Endothelial cell of umbilical vein (primary cell): Measurements from ENCODE around the gene ZDHHC14. TPM values are rescaled to one million over a fixed set of nuclear protein-coding genes. Genes with fewer than 3 reads are reported as not detected.

ENCODE experiments used
- BruUV-seq: library from RNA; stranded (reverse); fragments of 400-500 nt; replicated peaks from 2 replicates; lab custom pipeline; 2021; lab: Mats Ljungman, UMichigan
- CTCF ChIA-PET: fragments of 300-600, 350-600 bp; sonication (Branson Sonifier 250); formaldehyde crosslinking; loops from one replicate; lab custom pipeline; 2021; ENCODE audit warnings: antibody characterized with exemption, inconsistent platforms; lab: Charles Lee
- POLR2A ChIA-PET: fragments of 300-600, 350-600 bp; sonication (Branson Sonifier 250); formaldehyde crosslinking; loops from one replicate; lab custom pipeline; 2021; ENCODE audit warnings: antibody characterized with exemption, inconsistent platforms; lab: Charles Lee
- DNase-seq: peaks from one replicate; pipeline ENCODE4 v3.0.0-alpha.2; 2011; ENCODE audit warnings: low read depth, low spot score
- FAIRE-seq: peaks from 2 replicates; lab custom pipeline; 2011; peaks lifted over from hg19 to GRCh38; lab: Jason Lieb, UNC
- H2AFZ ChIP-seq: 2 replicates; pipeline ENCODE4 v1.6.0; 2012; ENCODE audit warnings: low read depth, low read length, control low read depth, inconsistent platforms
- H3K27ac ChIP-seq: 2 replicates; pipeline ENCODE4 v1.5.1; 2011; ENCODE audit warnings: low read depth, mild to moderate bottlenecking, control low read depth, low read length, moderate library complexity; ENCODE audit not compliant: insufficient read depth
- H3K27me3 ChIP-seq, 2 experiments: 2 replicates each; pipeline versions ENCODE4 v1.6.0 to v1.6.1; 2011; ENCODE audit warnings: low read length in 2 of 2, mixed read lengths in 1 of 2; ENCODE audit not compliant: control insufficient read depth in 2 of 2, insufficient read depth in 2 of 2
- H3K36me3 ChIP-seq, 2 experiments: 2 replicates in 1 of 2; 3 replicates in 1 of 2; pipeline ENCODE4 v1.5.1; 2011; ENCODE audit warnings: low read length in 2 of 2, mild to moderate bottlenecking in 1 of 2, moderate library complexity in 1 of 2; ENCODE audit not compliant: control insufficient read depth in 2 of 2, insufficient read depth in 2 of 2; ENCODE audit errors: extremely low read depth in 1 of 2
- H3K4me1 ChIP-seq: 3 replicates; pipeline ENCODE4 v1.5.1; 2011; ENCODE audit warnings: mild to moderate bottlenecking, low read length; ENCODE audit not compliant: control insufficient read depth, insufficient read depth; ENCODE audit errors: extremely low read depth
- H3K4me2 ChIP-seq: 2 replicates; pipeline ENCODE4 v1.6.1; 2011; ENCODE audit warnings: low read length, control low read depth, mixed read lengths; ENCODE audit not compliant: insufficient read depth
- H3K4me3 ChIP-seq, 3 experiments: fragments of 200-600 bp in 1 of 3; sonication (generic), shearing (Covaris generic) in 1 of 3; replicated peaks in 1 of 3; 2 replicates each; pipeline ENCODE4 v1.5.1; 2011 to 2016; ENCODE audit warnings: control low read depth in 3 of 3, low read length in 3 of 3, mild to moderate bottlenecking in 2 of 3, inconsistent platforms in 1 of 3, low read depth in 1 of 3, moderate library complexity in 1 of 3; ENCODE audit not compliant: insufficient read depth in 1 of 3
- H3K79me2 ChIP-seq: 2 replicates; pipeline ENCODE4 v1.6.0; 2012; ENCODE audit warnings: low read length, inconsistent platforms; ENCODE audit not compliant: control insufficient read depth, insufficient read depth
- H3K9ac ChIP-seq: replicated peaks from 2 replicates; pipeline ENCODE3; 2011; ENCODE audit warnings: low read length, control low read depth; ENCODE audit not compliant: insufficient read depth; ENCODE audit errors: extremely low read depth
- H3K9me1 ChIP-seq: replicated peaks from 3 replicates; pipeline ENCODE4 v1.6.0; 2011; ENCODE audit warnings: mild to moderate bottlenecking, low read length; ENCODE audit not compliant: control insufficient read depth, insufficient read depth; ENCODE audit errors: extremely low read depth
- H3K9me3 ChIP-seq: replicated peaks from 2 replicates; pipeline ENCODE4 v1.5.1; 2012; ENCODE audit warnings: low read length, inconsistent platforms; ENCODE audit not compliant: control insufficient read depth, insufficient read depth
- H4K20me1 ChIP-seq: replicated peaks from 2 replicates; pipeline ENCODE3; 2011; ENCODE audit warnings: mild to moderate bottlenecking, low read length; ENCODE audit not compliant: control insufficient read depth, insufficient read depth; ENCODE audit errors: extremely low read depth
- CTCF ChIP-seq, 2 donors: IDR thresholded peaks; 1 replicate in 1 of 2; 2 replicates in 1 of 2; pipeline ENCODE4 v1.5.1; 2011; ENCODE audit warnings: low read length in 2 of 2, mild to moderate bottlenecking in 2 of 2, moderate library complexity in 2 of 2, control low read depth in 1 of 2, inconsistent platforms in 1 of 2, low read depth in 1 of 2; ENCODE audit not compliant: insufficient read depth in 1 of 2; ENCODE audit errors: extremely low read depth in 1 of 2
- EZH2 ChIP-seq: IDR thresholded peaks from 2 replicates; pipeline ENCODE4 v1.6.1; 2012; ENCODE audit warnings: borderline replicate concordance, low read depth, mild to moderate bottlenecking, moderate library complexity, low read length, inconsistent platforms; ENCODE audit not compliant: severe bottlenecking
- GATA2 ChIP-seq: IDR thresholded peaks from 2 replicates; pipeline ENCODE4 v1.7.0; 2011; ENCODE audit warnings: low read depth, mild to moderate bottlenecking, moderate library complexity, mixed read lengths, low read length; ENCODE audit not compliant: insufficient read length, insufficient read depth
- MAX ChIP-seq: IDR thresholded peaks from 2 replicates; pipeline ENCODE4 v1.6.1; 2011; ENCODE audit not compliant: insufficient read depth, insufficient read length
- MYC ChIP-seq: IDR thresholded peaks from one replicate; pipeline ENCODE4 v1.6.1; 2011; ENCODE audit warnings: mild to moderate bottlenecking, low read depth, low read length
- POLR2A ChIP-seq: IDR thresholded peaks from 2 replicates; pipeline ENCODE4 v1.6.1; 2012; ENCODE audit warnings: low read depth, mild to moderate bottlenecking, control low read depth, low read length
- dilution Hi-C: fragments of 300-500 bp; cut with MboI; formaldehyde crosslinking; loops from one replicate; pipeline ENCODE4 v1.15.0; 2019; ENCODE audit warnings: low sequenced_read_pairs; ENCODE audit not compliant: extremely low pct_ligation_motif_present
- intact Hi-C: fragments of 100-400 bp; cut with micrococcal nuclease; formaldehyde crosslinking; loops from one replicate; pipeline ENCODE4 v1.10.0; 2022
- polyA plus RNA-seq, 4 experiments: library from polyadenylated mRNA; depleted of rRNA in 3 of 4; stranded (reverse) in 3 of 4; unstranded in 1 of 4; fragments of >200 nt; gene quantifications; 2 replicates each; pipeline versions ENCODE4 v1.2.1 to v1.2.3, GENCODE V29; 2011 to 2012; ENCODE audit warnings: missing spikeins in 1 of 4
- total RNA-seq: library from RNA; stranded (reverse); gene quantifications from 2 replicates; pipeline ENCODE4 v1.2.3, GENCODE V29; 2021

The ZDHHC14 gene
- total and polyA plus RNA-seq, 2 donors (not counting 3 experiments of a cell fraction or from before 2014, with no cell fraction given), result 23.0 to 25.6 TPM

GRCh38 chr6:157546321-157546720, 165.3 kb downstream of the ZDHHC14 start:
- ChIA-PET POLR2A (no interaction called here), CTCF (interaction anchor here (1.5 kb wide), 1 partner anchor 10 kb away, joined by 4 read pairs; no protein-coding TSS in a partner anchor)
- H3K79me2 ChIP-seq, result no peaks in the 10 kb centered on the region
- FAIRE-seq, result no peak
- TF ChIP-seq GATA2 (no peak), MYC (no peak), MAX (no peak), CTCF (IDR thresholded peaks at IDR 0.05; ENCODE audit: extremely low read depth in 1 of 2, insufficient read depth in 1 of 2, low read depth in 1 of 2, low read length in 2 of 2) (no peak), POLR2A (no peak), EZH2 (no peak)
- no peaks in the 10 kb centered on the region for H4K20me1 ChIP-seq
- no peaks in the 10 kb centered on the region for H3K9me3 ChIP-seq
- BruUV-seq, result no TSS peak
- no peak overlapping the region for H3K4me2 ChIP-seq
- H3K27me3 ChIP-seq, result no peaks in the 10 kb centered on the region
- DNase-seq, result no peak
- peaks cover 4 to 8% of the 10 kb centered on the region in 2 experiments for H3K36me3 ChIP-seq
- no peaks in the 10 kb centered on the region for H3K4me1 ChIP-seq
- dilution Hi-C loops, result no loop called here
- H2AFZ ChIP-seq, result no peak overlapping the region
- no peak overlapping the region for H3K9ac ChIP-seq
- intact Hi-C loops, result no loop called here
- H3K9me1 ChIP-seq, result no peaks in the 10 kb centered on the region
- H3K4me3 ChIP-seq, result no peak overlapping the region
- H3K27ac ChIP-seq, result no peak overlapping the region
